GM12878 (cell line): Measurements from ENCODE around the gene DNAJC18.

Experiments used
- ELK1 ChIP-seq: IDR thresholded peaks from 2 replicates; pipeline ENCODE4 v1.6.1; 2012; ENCODE audit warnings: low read depth, low read length, improper control_type of control experiment
- EP300 ChIP-seq, 2 experiments: fragments of 150-350 bp in 1 of 2; IDR thresholded peaks; 2 replicates each; pipeline ENCODE4 v1.6.1; 2011 to 2012; ENCODE audit warnings: low read depth in 2 of 2, low read length in 2 of 2, borderline replicate concordance in 1 of 2, improper control_type of control experiment in 1 of 2, inconsistent platforms in 1 of 2; ENCODE audit not compliant: control insufficient read depth in 1 of 2
- ESRRA ChIP-seq: IDR thresholded peaks from 2 replicates; pipeline ENCODE4 v1.6.1; 2012; ENCODE audit warnings: mild to moderate bottlenecking, low read length, improper control_type of control experiment
- EZH2 ChIP-seq: IDR thresholded peaks from 2 replicates; pipeline ENCODE4 v1.6.1; 2012; ENCODE audit warnings: low read depth, mild to moderate bottlenecking, control low read depth, inconsistent platforms, low read length, borderline replicate concordance; ENCODE audit not compliant: control insufficient read depth
- POLR2AphosphoS5 ChIP-seq: IDR thresholded peaks from 2 replicates; pipeline ENCODE4 v1.6.1; 2011; ENCODE audit warnings: mild to moderate bottlenecking, low read length, inconsistent platforms
- RAD21 ChIP-seq: IDR thresholded peaks from 2 replicates; pipeline ENCODE4 v1.6.1; 2011; ENCODE audit warnings: mild to moderate bottlenecking, low read depth, low read length, moderate library complexity; ENCODE audit not compliant: insufficient read depth
- RB1 ChIP-seq: fragments of 450-650 bp; formaldehyde crosslinking; IDR thresholded peaks from 2 replicates; pipeline ENCODE4 v1.6.1; 2017; ENCODE audit warnings: mild to moderate bottlenecking, borderline replicate concordance
- RUNX3 ChIP-seq: IDR thresholded peaks from 2 replicates; pipeline ENCODE4 v1.6.1; 2012; ENCODE audit warnings: low read length, inconsistent platforms
- SIN3A ChIP-seq: IDR thresholded peaks from 2 replicates; pipeline ENCODE4 v1.6.1; 2012; ENCODE audit warnings: low read depth, low read length, improper control_type of control experiment
- SMARCA5 ChIP-seq: fragments of 450-650 bp; IDR thresholded peaks from 2 replicates; pipeline ENCODE4 v1.6.1; 2017; ENCODE audit warnings: mild to moderate bottlenecking
- ZNF274 ChIP-seq: IDR thresholded peaks from one replicate; pipeline ENCODE4 v1.8.0; 2011; ENCODE audit not compliant: insufficient read length, insufficient read depth
- ZNF384 ChIP-seq: IDR thresholded peaks from 2 replicates; pipeline ENCODE4 v1.6.1; 2012; ENCODE audit warnings: low read depth, mild to moderate bottlenecking, low read length, improper control_type of control experiment, borderline replicate concordance
- TF ChIP-seq, protein P1 (sequence below), 3 experiments: IDR thresholded peaks in 2 of 3; conservative IDR thresholded peaks in 1 of 3; 2 replicates each; pipeline ENCODE4 v1.5.1; 2011; ENCODE audit warnings: low read depth in 3 of 3, low read length in 3 of 3, mild to moderate bottlenecking in 3 of 3, control low read depth in 2 of 3, moderate library complexity in 2 of 3, inconsistent platforms in 1 of 3, mixed read lengths in 1 of 3; ENCODE audit not compliant: control insufficient read depth in 2 of 3, insufficient read depth in 1 of 3; ENCODE audit errors: extremely low read depth in 1 of 3
- TF ChIP-seq, protein P2 (sequence below): IDR thresholded peaks from 2 replicates; pipeline ENCODE4 v1.6.1; 2012; ENCODE audit warnings: mild to moderate bottlenecking, low read depth, low read length

DNA sequence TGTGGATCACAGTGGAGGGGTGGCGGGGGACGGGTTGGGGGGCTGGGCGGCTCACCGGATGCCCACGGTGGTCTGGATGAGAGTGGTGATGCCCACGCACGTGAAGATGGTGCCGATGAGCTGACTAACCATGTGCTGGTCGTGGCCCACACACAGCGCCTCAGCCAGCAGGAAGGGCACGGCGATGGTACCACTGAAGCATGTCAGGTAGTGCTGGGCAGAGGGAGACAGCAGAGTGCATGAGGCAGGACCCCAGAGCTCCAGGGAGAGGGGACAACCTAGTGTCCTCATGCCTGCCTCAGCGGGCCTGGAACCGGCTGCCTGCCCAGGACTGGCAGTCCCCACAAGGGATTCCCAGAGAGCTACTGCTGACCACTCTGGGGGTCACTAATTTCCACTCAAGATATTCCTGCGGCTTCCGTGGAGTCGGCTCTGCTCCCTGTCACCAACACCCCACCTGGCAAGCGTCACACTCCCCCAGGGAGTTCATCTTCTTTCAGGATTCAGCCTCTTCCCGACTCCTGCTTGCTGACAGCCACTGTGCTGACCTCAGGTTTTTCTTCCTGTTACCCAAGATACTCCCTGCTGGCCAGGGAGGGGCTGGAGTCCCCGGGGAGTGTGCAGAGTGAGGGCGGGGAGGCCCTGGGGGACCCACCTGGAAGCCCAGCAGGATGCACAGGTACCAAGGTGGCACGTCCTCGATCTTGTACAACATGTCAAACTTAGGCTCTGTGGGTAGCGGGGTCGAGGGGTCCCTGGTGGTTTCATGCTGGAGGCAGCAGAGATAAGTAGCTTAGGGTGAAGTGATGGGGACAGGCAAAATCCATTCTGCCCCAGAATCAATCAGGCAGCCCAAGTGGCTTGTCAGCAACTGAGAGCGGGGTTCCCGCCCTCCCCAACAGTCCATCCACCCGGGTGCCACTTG lies 57.2 kb downstream of the DNAJC18 start:
- no peak for TF ChIP-seq EZH2
- TF ChIP-seq RB1, result no peak
- no peak for TF ChIP-seq SMARCA5
- no peak for TF ChIP-seq POLR2AphosphoS5
- no peak for TF ChIP-seq EP300 (IDR thresholded peaks at IDR 0.05; ENCODE audit: borderline replicate concordance in 1 of 2, control insufficient read depth in 1 of 2, low read depth in 2 of 2, low read length in 2 of 2)
- TF ChIP-seq, protein P1, sequence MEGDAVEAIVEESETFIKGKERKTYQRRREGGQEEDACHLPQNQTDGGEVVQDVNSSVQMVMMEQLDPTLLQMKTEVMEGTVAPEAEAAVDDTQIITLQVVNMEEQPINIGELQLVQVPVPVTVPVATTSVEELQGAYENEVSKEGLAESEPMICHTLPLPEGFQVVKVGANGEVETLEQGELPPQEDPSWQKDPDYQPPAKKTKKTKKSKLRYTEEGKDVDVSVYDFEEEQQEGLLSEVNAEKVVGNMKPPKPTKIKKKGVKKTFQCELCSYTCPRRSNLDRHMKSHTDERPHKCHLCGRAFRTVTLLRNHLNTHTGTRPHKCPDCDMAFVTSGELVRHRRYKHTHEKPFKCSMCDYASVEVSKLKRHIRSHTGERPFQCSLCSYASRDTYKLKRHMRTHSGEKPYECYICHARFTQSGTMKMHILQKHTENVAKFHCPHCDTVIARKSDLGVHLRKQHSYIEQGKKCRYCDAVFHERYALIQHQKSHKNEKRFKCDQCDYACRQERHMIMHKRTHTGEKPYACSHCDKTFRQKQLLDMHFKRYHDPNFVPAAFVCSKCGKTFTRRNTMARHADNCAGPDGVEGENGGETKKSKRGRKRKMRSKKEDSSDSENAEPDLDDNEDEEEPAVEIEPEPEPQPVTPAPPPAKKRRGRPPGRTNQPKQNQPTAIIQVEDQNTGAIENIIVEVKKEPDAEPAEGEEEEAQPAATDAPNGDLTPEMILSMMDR (IDR thresholded peaks at IDR 0.05 in 2 of 3, conservative IDR thresholded peaks at IDR 0.05 in 1 of 3; ENCODE audit: control insufficient read depth in 2 of 3, extremely low read depth in 1 of 3, insufficient read depth in 1 of 3, low read depth in 3 of 3, low read length in 3 of 3), result no peak
- no peak for TF ChIP-seq ESRRA
- no peak for TF ChIP-seq RAD21
- TF ChIP-seq SIN3A, result no peak
- TF ChIP-seq, protein P2, sequence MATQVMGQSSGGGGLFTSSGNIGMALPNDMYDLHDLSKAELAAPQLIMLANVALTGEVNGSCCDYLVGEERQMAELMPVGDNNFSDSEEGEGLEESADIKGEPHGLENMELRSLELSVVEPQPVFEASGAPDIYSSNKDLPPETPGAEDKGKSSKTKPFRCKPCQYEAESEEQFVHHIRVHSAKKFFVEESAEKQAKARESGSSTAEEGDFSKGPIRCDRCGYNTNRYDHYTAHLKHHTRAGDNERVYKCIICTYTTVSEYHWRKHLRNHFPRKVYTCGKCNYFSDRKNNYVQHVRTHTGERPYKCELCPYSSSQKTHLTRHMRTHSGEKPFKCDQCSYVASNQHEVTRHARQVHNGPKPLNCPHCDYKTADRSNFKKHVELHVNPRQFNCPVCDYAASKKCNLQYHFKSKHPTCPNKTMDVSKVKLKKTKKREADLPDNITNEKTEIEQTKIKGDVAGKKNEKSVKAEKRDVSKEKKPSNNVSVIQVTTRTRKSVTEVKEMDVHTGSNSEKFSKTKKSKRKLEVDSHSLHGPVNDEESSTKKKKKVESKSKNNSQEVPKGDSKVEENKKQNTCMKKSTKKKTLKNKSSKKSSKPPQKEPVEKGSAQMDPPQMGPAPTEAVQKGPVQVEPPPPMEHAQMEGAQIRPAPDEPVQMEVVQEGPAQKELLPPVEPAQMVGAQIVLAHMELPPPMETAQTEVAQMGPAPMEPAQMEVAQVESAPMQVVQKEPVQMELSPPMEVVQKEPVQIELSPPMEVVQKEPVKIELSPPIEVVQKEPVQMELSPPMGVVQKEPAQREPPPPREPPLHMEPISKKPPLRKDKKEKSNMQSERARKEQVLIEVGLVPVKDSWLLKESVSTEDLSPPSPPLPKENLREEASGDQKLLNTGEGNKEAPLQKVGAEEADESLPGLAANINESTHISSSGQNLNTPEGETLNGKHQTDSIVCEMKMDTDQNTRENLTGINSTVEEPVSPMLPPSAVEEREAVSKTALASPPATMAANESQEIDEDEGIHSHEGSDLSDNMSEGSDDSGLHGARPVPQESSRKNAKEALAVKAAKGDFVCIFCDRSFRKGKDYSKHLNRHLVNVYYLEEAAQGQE, result no peak
- no peak for TF ChIP-seq ZNF274
- no peak for TF ChIP-seq RUNX3
- TF ChIP-seq ELK1, result no peak
- no peak for TF ChIP-seq ZNF384
